Endothelial cell (in vitro differentiated cells): ENCODE measurements around the gene ZBTB33. TPM values are rescaled to one million over a fixed set of nuclear protein-coding genes. Genes with fewer than 3 reads are reported as not detected.

Experiments
- DNase-seq: peaks from one replicate; pipeline ENCODE4 v3.0.0; 2021; ENCODE audit warnings: low spot score
- H3K27ac Mint-ChIP-seq: one replicate; pipeline ENCODE4 v1.8.0; 2021; ENCODE audit warnings: mixed read lengths, inconsistent platforms; ENCODE audit not compliant: unreplicated experiment
- H3K27me3 Mint-ChIP-seq: one replicate; pipeline ENCODE4 v1.8.0; 2021; ENCODE audit warnings: mild to moderate bottlenecking, moderate library complexity, mixed read lengths, inconsistent platforms; ENCODE audit not compliant: unreplicated experiment
- H3K36me3 Mint-ChIP-seq: one replicate; pipeline ENCODE4 v1.8.0; 2021; ENCODE audit warnings: mild to moderate bottlenecking, low read depth, mixed read lengths, inconsistent platforms; ENCODE audit not compliant: unreplicated experiment
- H3K4me1 Mint-ChIP-seq: one replicate; pipeline ENCODE4 v1.8.0; 2021; ENCODE audit warnings: mild to moderate bottlenecking, mixed read lengths, inconsistent platforms; ENCODE audit not compliant: unreplicated experiment
- H3K4me3 Mint-ChIP-seq: one replicate; pipeline ENCODE4 v1.8.0; 2021; ENCODE audit warnings: mild to moderate bottlenecking, mixed read lengths, inconsistent platforms; ENCODE audit not compliant: unreplicated experiment
- H3K9me3 Mint-ChIP-seq: one replicate; pipeline ENCODE4 v1.8.0; 2021; ENCODE audit warnings: mixed read lengths, inconsistent platforms; ENCODE audit not compliant: unreplicated experiment
- CTCF ChIP-seq: fragments of 200-600 bp; sonication (generic); IDR thresholded peaks from one replicate; pipeline ENCODE4 v1.5.0; 2021; ENCODE audit warnings: antibody characterized with exemption; ENCODE audit not compliant: unreplicated experiment
- total RNA-seq: library from RNA; stranded (reverse); fragmentation: NEBNext Ultra II Directional; extraction: Animal tissue kit (Norgen Biotek cat#: 25700); gene quantifications from one replicate; pipeline ENCODE4 v1.2.1, GENCODE V29; 2021; ENCODE audit not compliant: unreplicated experiment

The ZBTB33 gene
- total RNA-seq, 1 donor from 2014 or later = 21.0 TPM

DNA sequence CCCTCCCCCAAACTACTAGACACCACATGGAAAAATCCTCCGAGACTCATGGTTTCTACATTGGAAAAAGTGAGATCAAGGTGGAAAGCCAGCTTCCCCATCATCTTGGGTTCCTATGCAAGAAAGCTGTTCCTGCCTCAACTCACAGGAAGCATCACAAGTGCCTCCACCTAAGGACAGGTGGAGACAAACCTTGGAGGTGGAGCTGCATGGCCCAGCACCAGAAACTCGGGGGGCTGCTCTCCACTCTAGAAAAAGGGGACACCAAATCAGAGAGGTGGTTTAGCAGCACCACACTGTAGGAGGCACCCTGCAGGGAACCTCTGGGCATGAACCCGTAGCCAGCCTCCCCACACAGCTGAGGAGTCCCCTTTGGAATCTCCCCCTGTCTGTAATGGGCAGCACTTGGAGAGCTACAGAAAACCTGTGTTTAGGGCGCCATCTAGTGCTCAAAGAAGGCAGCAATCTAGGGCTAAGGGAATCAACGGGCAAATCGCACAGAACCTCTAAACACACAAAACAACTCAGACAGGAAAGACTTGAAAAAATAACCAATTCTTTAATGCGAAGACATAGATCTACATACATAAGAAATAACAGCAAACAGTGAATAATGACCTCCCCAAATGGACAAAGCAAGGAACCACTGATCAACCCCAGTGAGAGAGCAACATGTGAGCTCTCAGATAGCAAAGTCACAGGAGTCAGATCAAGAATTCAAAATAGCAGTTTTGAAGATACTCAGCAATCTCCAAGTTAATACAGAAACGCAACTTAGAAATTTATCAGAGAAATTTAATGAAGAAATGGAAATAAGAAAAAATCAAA is 37.0 kb upstream of the ZBTB33 start:
- H3K36me3 Mint-ChIP-seq = no peaks in the 10 kb centered on the region
- H3K9me3 Mint-ChIP-seq = no peaks in the 10 kb centered on the region
- H3K27me3 Mint-ChIP-seq = no peaks in the 10 kb centered on the region
- TF ChIP-seq CTCF = no peak
- H3K4me1 Mint-ChIP-seq = no peaks in the 10 kb centered on the region
- no peak overlapping the region for H3K27ac Mint-ChIP-seq
- no peak overlapping the region for H3K4me3 Mint-ChIP-seq
- DNase-seq = peak; percentile 55

- Mint-ChIP-seq H3K9me3 (no peaks in the 10 kb centered on the region), H3K27me3 (no peaks in the 10 kb centered on the region), H3K36me3 (no peaks in the 10 kb centered on the region), H3K4me3 (no peak overlapping the region), H3K4me1 (peaks cover 5% of the 10 kb centered on the region), H3K27ac (no peak overlapping the region)
- DNase-seq = no peak
- TF ChIP-seq CTCF = no peak
Measured at GRCh38 chrX:120223374-120223773, 27.2 kb upstream of the ZBTB33 start.

- H3K27me3 Mint-ChIP-seq = no peaks in the 10 kb centered on the region
- no peak for DNase-seq
- H3K4me1 Mint-ChIP-seq = peaks cover 5% of the 10 kb centered on the region
- H3K4me3 Mint-ChIP-seq = no peak overlapping the region
- TF ChIP-seq CTCF = no peak
- H3K27ac Mint-ChIP-seq = no peak overlapping the region
- no peaks in the 10 kb centered on the region for H3K9me3 Mint-ChIP-seq
- H3K36me3 Mint-ChIP-seq = no peaks in the 10 kb centered on the region
Measured at GRCh38 chrX:120224388-120224787, 26.2 kb upstream of the ZBTB33 start.

- Mint-ChIP-seq H3K4me3 (no peak overlapping the region), H3K9me3 (no peaks in the 10 kb centered on the region), H3K4me1 (peaks cover 7% of the 10 kb centered on the region), H3K27ac (no peak overlapping the region), H3K27me3 (no peaks in the 10 kb centered on the region), H3K36me3 (no peaks in the 10 kb centered on the region)
- TF ChIP-seq CTCF = no peak
- DNase-seq = no peak
Measured at GRCh38 chrX:120228187-120228908, 22.3 kb upstream of the ZBTB33 start.

DNA sequence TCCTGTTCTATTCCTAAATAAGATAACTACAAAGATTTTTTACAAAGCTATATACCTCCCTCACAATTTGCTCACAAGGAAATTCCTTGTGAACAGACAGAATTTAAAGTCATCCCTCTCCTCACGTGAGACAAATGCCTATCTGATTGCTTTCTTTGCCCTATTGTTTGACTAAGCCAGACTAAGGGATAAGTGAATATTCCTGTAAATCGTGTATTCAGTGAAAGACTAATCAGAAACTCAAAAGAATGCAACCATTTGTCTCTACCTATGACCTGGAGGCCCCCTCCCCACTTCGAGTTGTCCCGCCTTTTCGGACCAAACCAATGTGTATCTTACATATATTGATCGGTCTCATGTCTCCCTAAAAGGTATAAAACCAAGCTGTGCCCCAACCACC is 15.3 kb upstream of the ZBTB33 start:
- Mint-ChIP-seq H3K27me3 (no peaks in the 10 kb centered on the region), H3K36me3 (no peaks in the 10 kb centered on the region), H3K4me3 (no peak overlapping the region), H3K4me1 (no peaks in the 10 kb centered on the region), H3K9me3 (no peaks in the 10 kb centered on the region), H3K27ac (no peak overlapping the region)
- no peak for DNase-seq
- no peak for TF ChIP-seq CTCF
